ENCODE data around the gene TIMP2.

TIMP2 gene

DNA sequence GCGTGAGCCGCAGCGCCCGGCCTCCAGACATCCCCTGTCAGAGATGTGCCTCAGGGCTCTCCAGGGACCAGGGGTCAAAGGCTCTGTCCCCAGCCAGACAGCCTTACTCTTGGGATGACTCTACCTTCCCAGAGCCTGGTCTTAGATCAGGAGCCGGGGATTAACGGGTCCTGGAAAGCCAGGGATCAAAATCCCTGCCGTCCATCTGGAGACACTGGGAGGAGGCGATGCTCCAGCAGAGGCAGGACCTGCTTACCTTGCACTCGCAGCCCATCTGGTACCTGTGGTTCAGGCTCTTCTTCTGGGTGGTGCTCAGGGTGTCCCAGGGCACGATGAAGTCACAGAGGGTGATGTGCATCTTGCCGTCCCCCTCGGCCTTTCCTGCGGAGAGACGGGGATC lies 67.9 kb downstream of the TIMP2 start:
- H3K36me3 ChIP-seq (ENCODE audit: insufficient read depth, low read length) = no peaks in the 10 kb centered on the region
- no peak for ATAC-seq (ENCODE audit: insufficient read depth, low read depth)
- TF ChIP-seq EZH2 (IDR thresholded peaks at IDR 0.05; ENCODE audit: borderline replicate concordance, low read depth, low read length, severe bottlenecking) (no peak), CTCF (IDR thresholded peaks at IDR 0.05; ENCODE audit: borderline replicate concordance, extremely low read depth, low read length, poor library complexity, severe bottlenecking) (no peak)

GRCh38 chr17:78855561-78856165 lies 69.5 kb downstream of the TIMP2 start:
- Histone ChIP-seq H3K27me3 (ENCODE audit: insufficient read depth, low read length, poor library complexity) (no peaks in the 10 kb centered on the region), H3K4me1 (ENCODE audit: insufficient read depth, low read length) (no peaks in the 10 kb centered on the region), H3K4me3 (ENCODE audit: low read depth in 1 of 2, low read length in 2 of 2) (no peak overlapping the region), H4K20me1 (ENCODE audit: insufficient read depth, low read length) (no peaks in the 10 kb centered on the region), H3K36me3 (ENCODE audit: insufficient read depth, low read length) (no peaks in the 10 kb centered on the region), H3K27ac (ENCODE audit: low read length) (no peak overlapping the region), H3K4me2 (ENCODE audit: insufficient read depth, low read length) (no peak overlapping the region), H2AFZ (ENCODE audit: low read depth, low read length) (no peak overlapping the region), H3K9ac (ENCODE audit: low read depth, low read length) (no peak overlapping the region), H3K79me2 (ENCODE audit: insufficient read depth, low read length) (no peaks in the 10 kb centered on the region), H3K9me3 (ENCODE audit: insufficient read depth, low read length, severe bottlenecking) (no peaks in the 10 kb centered on the region)
- ATAC-seq (ENCODE audit: insufficient read depth, low read depth) (no peak), DNase-seq (no peak)
- TF ChIP-seq CTCF (IDR thresholded peaks at IDR 0.05; ENCODE audit: borderline replicate concordance, extremely low read depth, low read length, poor library complexity, severe bottlenecking) (no peak), EZH2 (IDR thresholded peaks at IDR 0.05; ENCODE audit: borderline replicate concordance, low read depth, low read length, severe bottlenecking) (no peak)

More for the DNA sequence above, 67.9 kb downstream of the TIMP2 start:
- H3K9ac ChIP-seq (ENCODE audit: low read depth, low read length) = no peak overlapping the region
- no peak overlapping the region for H3K4me2 ChIP-seq (ENCODE audit: insufficient read depth, low read length)
- no peaks in the 10 kb centered on the region for H3K9me3 ChIP-seq (ENCODE audit: insufficient read depth, low read length, severe bottlenecking)
- H2AFZ ChIP-seq (ENCODE audit: low read depth, low read length) = no peak overlapping the region
- no peaks in the 10 kb centered on the region for H3K4me1 ChIP-seq (ENCODE audit: insufficient read depth, low read length)
- H3K4me3 ChIP-seq (ENCODE audit: low read depth in 1 of 2, low read length in 2 of 2) = no peak overlapping the region
- no peaks in the 10 kb centered on the region for H3K27me3 ChIP-seq (ENCODE audit: insufficient read depth, low read length, poor library complexity)
- no peak for DNase-seq
- H4K20me1 ChIP-seq (ENCODE audit: insufficient read depth, low read length) = no peaks in the 10 kb centered on the region
- H3K27ac ChIP-seq (ENCODE audit: low read length) = no peak overlapping the region
- H3K79me2 ChIP-seq (ENCODE audit: insufficient read depth, low read length) = no peaks in the 10 kb centered on the region

- Histone ChIP-seq H3K9me3 (ENCODE audit: insufficient read depth, low read length, severe bottlenecking) (no peaks in the 10 kb centered on the region), H3K9ac (ENCODE audit: low read depth, low read length) (no peak overlapping the region), H4K20me1 (ENCODE audit: insufficient read depth, low read length) (no peaks in the 10 kb centered on the region), H3K79me2 (ENCODE audit: insufficient read depth, low read length) (no peaks in the 10 kb centered on the region), H3K4me3 (ENCODE audit: low read depth in 1 of 2, low read length in 2 of 2) (no peak overlapping the region), H3K4me1 (ENCODE audit: insufficient read depth, low read length) (no peaks in the 10 kb centered on the region), H3K36me3 (ENCODE audit: insufficient read depth, low read length) (no peaks in the 10 kb centered on the region), H3K4me2 (ENCODE audit: insufficient read depth, low read length) (no peak overlapping the region), H3K27ac (ENCODE audit: low read length) (no peak overlapping the region), H3K27me3 (ENCODE audit: insufficient read depth, low read length, poor library complexity) (no peaks in the 10 kb centered on the region), H2AFZ (ENCODE audit: low read depth, low read length) (no peak overlapping the region)
- TF ChIP-seq EZH2 (IDR thresholded peaks at IDR 0.05; ENCODE audit: borderline replicate concordance, low read depth, low read length, severe bottlenecking) = no peak
- TF ChIP-seq CTCF (IDR thresholded peaks at IDR 0.05; ENCODE audit: borderline replicate concordance, extremely low read depth, low read length, poor library complexity, severe bottlenecking) = no peak
- DNase-seq (no peak), ATAC-seq (ENCODE audit: insufficient read depth, low read depth) (no peak)
Observed at GRCh38 chr17:78854508-78854907, 70.7 kb downstream of the TIMP2 start.

Measured in DND-41 (cell line).